GM12875 (cell line): Measurements from ENCODE around the gene CHRNB2.

Experiments
- H3K4me3 ChIP-seq: one replicate; pipeline ENCODE4 v1.5.1; 2011; ENCODE audit warnings: low read depth, low read length, control low read depth
- CTCF ChIP-seq: IDR thresholded peaks from 2 replicates; pipeline ENCODE4 v1.5.1; 2011; ENCODE audit warnings: low read depth, mild to moderate bottlenecking, control low read depth, inconsistent platforms, low read length, moderate library complexity, borderline replicate concordance; ENCODE audit not compliant: insufficient read depth

CHRNB2 gene

DNA sequence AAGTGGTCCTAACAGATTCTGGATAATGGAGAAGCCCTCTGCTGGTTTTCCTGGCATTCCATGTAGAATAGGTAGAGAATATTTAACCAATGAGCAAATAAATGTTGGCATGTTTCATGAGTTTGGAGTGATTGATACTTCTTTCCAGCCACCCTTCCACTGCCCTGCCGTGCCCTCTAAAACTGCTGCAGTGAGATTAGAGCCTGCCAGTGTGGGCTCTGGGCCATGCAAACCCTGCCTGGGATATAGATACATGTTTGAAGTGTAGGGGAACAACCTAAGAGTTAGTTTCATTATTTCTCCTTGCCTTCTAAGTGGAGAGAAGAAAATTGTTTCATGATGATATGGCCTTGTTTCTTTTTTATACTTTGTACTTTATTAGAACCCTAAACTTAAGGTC is 19.6 kb upstream of the CHRNB2 start:
- TF ChIP-seq CTCF = no peak
- no peak overlapping the region for H3K4me3 ChIP-seq

- TF ChIP-seq CTCF = no peak
- no peak overlapping the region for H3K4me3 ChIP-seq
These were observed 18.3 kb upstream of the CHRNB2 start for GRCh38 chr1:154549202-154549770.

DNA sequence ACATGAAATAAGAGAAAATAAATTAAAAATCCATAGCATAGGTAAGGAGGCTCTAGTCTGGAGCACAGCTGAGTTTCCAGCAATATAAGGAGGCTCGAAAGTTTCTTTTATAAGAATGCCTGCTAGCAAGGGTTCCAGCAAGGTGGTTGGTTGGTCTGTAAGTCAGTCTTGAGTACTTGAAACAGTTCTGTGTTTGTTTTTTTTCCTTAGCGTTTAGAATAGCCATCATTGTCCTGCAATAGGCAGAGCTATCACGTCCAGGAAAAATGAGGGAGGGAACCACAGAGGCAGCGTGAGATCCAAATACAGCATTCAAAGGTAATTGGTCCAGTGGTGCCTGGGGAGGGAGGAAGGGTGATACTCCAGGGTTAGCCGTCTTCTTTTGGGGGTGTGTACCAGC is 17.5 kb upstream of the CHRNB2 start:
- TF ChIP-seq CTCF = no peak
- H3K4me3 ChIP-seq = no peak overlapping the region

DNA sequence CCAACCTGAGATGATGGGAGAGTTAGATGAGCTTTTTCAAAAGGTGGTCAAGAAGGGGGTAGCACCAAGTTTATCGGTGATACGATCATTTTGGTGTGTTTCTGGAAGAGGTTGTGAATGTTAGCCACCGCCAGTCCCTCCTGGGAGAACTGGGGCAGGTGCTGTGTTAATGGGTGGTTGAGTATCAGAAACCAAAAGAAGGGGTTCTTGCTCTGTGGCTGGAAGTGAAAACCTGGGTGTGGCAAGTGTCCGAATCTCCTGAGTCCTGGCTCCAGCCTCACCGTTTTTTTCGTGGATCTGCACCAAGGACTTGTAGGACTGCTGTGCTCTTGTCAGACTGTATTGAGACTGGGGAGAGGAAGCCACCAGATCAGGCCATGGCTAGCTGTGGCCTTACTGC is 16.9 kb upstream of the CHRNB2 start:
- no peak overlapping the region for H3K4me3 ChIP-seq
- TF ChIP-seq CTCF = no peak

- no peak overlapping the region for H3K4me3 ChIP-seq
- TF ChIP-seq CTCF = no peak
These were observed 16.1 kb upstream of the CHRNB2 start for GRCh38 chr1:154551474-154551873.

DNA sequence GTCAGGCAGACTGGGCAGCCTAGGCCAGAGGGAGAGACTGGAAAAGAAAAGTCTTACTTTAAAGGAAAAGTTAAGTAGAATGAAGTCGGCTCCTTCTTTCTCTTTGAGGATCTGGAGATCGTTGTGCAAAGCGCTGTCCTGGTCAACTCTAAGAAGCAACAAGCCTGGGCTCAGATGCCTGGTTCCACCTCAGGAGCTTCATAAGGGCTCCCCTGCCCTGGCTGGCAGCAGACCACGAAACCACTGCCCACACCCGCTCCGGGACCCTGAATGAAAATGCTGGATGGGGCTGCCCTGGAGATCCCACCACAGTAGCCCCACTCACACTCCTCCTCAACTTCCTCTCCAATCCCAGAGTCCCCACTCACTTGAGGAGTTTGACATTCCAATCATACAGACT is 15.5 kb upstream of the CHRNB2 start:
- H3K4me3 ChIP-seq = no peak overlapping the region
- no peak for TF ChIP-seq CTCF

DNA sequence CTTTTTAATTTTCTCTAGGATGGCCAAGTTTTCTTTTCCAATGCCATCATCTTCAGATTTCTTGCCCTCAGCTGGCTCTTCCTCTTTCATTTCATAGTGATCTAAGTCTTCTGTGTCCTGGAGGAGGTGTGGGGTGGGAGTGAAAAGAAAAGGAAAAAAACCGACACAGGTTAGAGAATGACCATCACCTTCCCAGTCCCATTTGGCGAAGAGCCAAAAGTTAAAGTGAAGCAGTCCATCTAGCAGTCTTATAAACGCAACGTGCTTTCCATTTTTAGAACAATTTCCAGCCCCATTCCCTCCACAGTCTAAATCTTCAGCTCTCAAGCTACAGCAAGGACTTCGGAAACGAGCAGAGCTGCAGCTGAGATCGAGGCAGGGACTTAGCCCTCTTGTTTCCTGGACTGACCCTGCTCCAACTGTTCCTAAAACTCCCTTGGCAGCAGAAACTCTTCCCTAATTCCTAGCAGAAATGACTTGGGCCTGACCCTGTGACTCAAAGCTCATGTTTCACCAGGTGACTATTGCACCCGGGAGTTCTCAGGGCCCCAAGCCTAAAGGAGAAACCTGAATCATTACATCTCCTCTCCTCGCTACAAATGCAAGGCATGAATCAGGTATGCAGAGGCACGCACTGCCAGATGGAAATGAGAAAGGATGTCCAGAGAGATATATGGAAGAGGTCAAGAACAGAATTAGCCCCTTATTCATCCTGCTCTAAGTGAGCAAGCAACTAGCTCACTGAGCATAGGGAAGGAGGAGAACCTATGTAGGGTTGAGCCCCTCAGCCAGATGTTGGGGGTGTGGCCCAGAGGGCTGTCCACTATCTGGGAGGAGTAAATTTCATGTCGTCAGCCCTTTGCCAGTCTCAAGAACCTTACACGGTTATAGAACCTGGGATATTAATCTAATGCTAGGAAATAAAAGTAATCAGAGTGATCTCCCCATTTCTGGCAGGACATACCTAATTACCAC is 14.2 kb upstream of the CHRNB2 start:
- no peak for TF ChIP-seq CTCF
- no peak overlapping the region for H3K4me3 ChIP-seq
